GM12878 (cell line): Measurements from ENCODE around the gene PKMYT1. TPM values are rescaled to one million over a fixed set of nuclear protein-coding genes. Genes with fewer than 3 reads are reported as not detected.

Source experiments
- ATAC-seq: fragments of 200-7000 bp; cut with Tn5 transposase; 3 replicates; pipeline ENCODE4 v1.9.1; 2020; ENCODE audit warnings: mild to moderate bottlenecking, moderate library complexity
- BruUV-seq: library from RNA; stranded (reverse); fragments of 400-500 nt; replicated peaks from 2 replicates; lab custom pipeline; 2021; lab: Mats Ljungman, UMichigan
- CTCF ChIA-PET: fragments of 300-600 bp; sonication (Branson Sonifier 250); formaldehyde crosslinking; extraction: SDS; loops from one replicate; lab custom pipeline; 2021; ENCODE audit warnings: inconsistent platforms; lab: Yijun Ruan, JAX
- POLR2A ChIA-PET: fragments of 350-600 bp; formaldehyde crosslinking; extraction: SDS; loops from one replicate; lab custom pipeline; 2021; ENCODE audit warnings: inconsistent platforms; lab: Charles Lee
- RAD21 ChIA-PET: fragments of 300-600 bp; sonication (Branson Sonifier 250); formaldehyde crosslinking; loops from one replicate; lab custom pipeline; 2023; ENCODE audit warnings: antibody characterized with exemption; ENCODE audit not compliant: unreplicated experiment; lab: Charles Lee
- SMC1A ChIA-PET: fragments of 300-600 bp; sonication (Branson Sonifier 250); formaldehyde crosslinking; loops from one replicate; lab custom pipeline; 2023; ENCODE audit not compliant: unreplicated experiment, uncharacterized antibody; lab: Charles Lee
- DNase-seq: peaks from one replicate; pipeline ENCODE4 v3.0.0-alpha.2; 2011; ENCODE audit warnings: low read depth, low spot score
- FAIRE-seq: peaks from 3 replicates; lab custom pipeline; 2011; peaks lifted over from hg19 to GRCh38; lab: Jason Lieb, UNC
- H2AFZ ChIP-seq: 2 replicates; pipeline ENCODE4 v1.6.0; 2011; ENCODE audit warnings: low read depth, low read length, control low read depth; ENCODE audit not compliant: control insufficient read depth
- H3K27ac ChIP-seq: 2 replicates; pipeline ENCODE4 v1.5.1; 2011; ENCODE audit warnings: control low read depth; ENCODE audit not compliant: control insufficient read depth, insufficient read depth
- H3K27me3 ChIP-seq, 2 experiments: replicated peaks in 1 of 2; 2 replicates each; pipeline versions ENCODE4 v1.6.0 to v1.6.1; 2011; ENCODE audit warnings: low read length in 1 of 2; ENCODE audit not compliant: control insufficient read depth in 2 of 2, insufficient read depth in 2 of 2
- H3K36me3 ChIP-seq, 2 experiments: 2 replicates each; pipeline ENCODE4 v1.5.1; 2011; ENCODE audit warnings: low read length in 1 of 2; ENCODE audit not compliant: control insufficient read depth in 2 of 2, insufficient read depth in 2 of 2
- H3K4me1 ChIP-seq: 2 replicates; pipeline ENCODE4 v1.6.1; 2011; ENCODE audit warnings: mild to moderate bottlenecking, low read length, moderate library complexity, mixed read lengths; ENCODE audit not compliant: control insufficient read depth, insufficient read depth
- H3K4me2 ChIP-seq: 2 replicates; pipeline ENCODE4 v1.6.0; 2011; ENCODE audit warnings: control low read depth; ENCODE audit not compliant: control insufficient read depth, insufficient read depth
- H3K4me3 ChIP-seq: fragments of 200-600 bp; sonication (generic); 2 replicates; pipeline ENCODE4 v1.5.1; 2016
- H3K79me2 ChIP-seq: 2 replicates; pipeline ENCODE4 v1.6.0; 2011; ENCODE audit warnings: low read length; ENCODE audit not compliant: control insufficient read depth, insufficient read depth
- H3K9ac ChIP-seq: 2 replicates; pipeline ENCODE4 v1.8.0; 2011; ENCODE audit warnings: low read length, control low read depth, mixed read lengths; ENCODE audit not compliant: control insufficient read depth, insufficient read depth
- H3K9me3 ChIP-seq: replicated peaks from 3 replicates; pipeline ENCODE4 v1.5.1; 2011; ENCODE audit warnings: mild to moderate bottlenecking, low read length; ENCODE audit not compliant: control insufficient read depth, insufficient read depth
- H4K20me1 ChIP-seq: 2 replicates; pipeline ENCODE4 v1.6.0; 2011; ENCODE audit not compliant: control insufficient read depth, insufficient read depth
- CBFB ChIP-seq: IDR thresholded peaks from 2 replicates; pipeline ENCODE4 v1.6.1; 2016; ENCODE audit warnings: antibody characterized with exemption, low read depth
- IRF4 ChIP-seq: IDR thresholded peaks from 2 replicates; pipeline ENCODE4 v1.6.1; 2011; ENCODE audit warnings: low read depth, low read length
- MTA2 ChIP-seq: fragments of 450-650 bp; IDR thresholded peaks from 2 replicates; pipeline ENCODE4 v1.6.1; 2016; ENCODE audit warnings: low read depth, mild to moderate bottlenecking, moderate library complexity
- RUNX3 ChIP-seq: IDR thresholded peaks from 2 replicates; pipeline ENCODE4 v1.6.1; 2012; ENCODE audit warnings: low read length, inconsistent platforms
- SIN3A ChIP-seq: IDR thresholded peaks from 2 replicates; pipeline ENCODE4 v1.6.1; 2012; ENCODE audit warnings: low read depth, low read length, improper control_type of control experiment
- SMC3 ChIP-seq: IDR thresholded peaks from 2 replicates; pipeline ENCODE4 v1.6.1; 2011; ENCODE audit warnings: low read length, improper control_type of control experiment, borderline replicate concordance
- SUZ12 ChIP-seq: fragments of 200-600 bp; sonication (generic); IDR thresholded peaks from one replicate; pipeline ENCODE4 v1.6.1; 2018; ENCODE audit warnings: antibody characterized with exemption, mild to moderate bottlenecking; ENCODE audit not compliant: unreplicated experiment
- ZNF217 ChIP-seq: fragments of 450-650 bp; IDR thresholded peaks from 2 replicates; pipeline ENCODE4 v1.6.1; 2017; ENCODE audit warnings: antibody characterized with exemption, mild to moderate bottlenecking
- ZNF24 ChIP-seq: fragments of 450-650 bp; IDR thresholded peaks from 2 replicates; pipeline ENCODE4 v1.6.1; 2017; ENCODE audit warnings: antibody characterized with exemption, mild to moderate bottlenecking
- ZNF622 ChIP-seq: fragments of 450-650 bp; IDR thresholded peaks from 2 replicates; pipeline ENCODE4 v1.6.1; 2017; ENCODE audit warnings: mild to moderate bottlenecking, inconsistent platforms
- ZSCAN29 ChIP-seq: fragments of 450-650 bp; IDR thresholded peaks from 2 replicates; pipeline ENCODE4 v1.6.1; 2017; ENCODE audit warnings: mild to moderate bottlenecking, moderate library complexity
- WGBS: methylation state at CpG from one replicate; pipeline ENCODE4 v1.1.6; 2016; ENCODE audit warnings: low lambda C conversion rate; ENCODE audit not compliant: insufficient replicate concordance, insufficient coverage; ENCODE audit errors: missing lambda C conversion rate; 5-methylcytosine and 5-hydroxymethylcytosine counted together
- in situ Hi-C: fragments of 300-500 bp; cut with MboI; formaldehyde crosslinking; loops from 9 replicates; pipeline ENCODE4 v1.14.3; 2018; ENCODE audit warnings: mixed read lengths
- intact Hi-C: fragments of 100-400 bp; cut with micrococcal nuclease; formaldehyde crosslinking; loops from one replicate; pipeline ENCODE4 v1.14.2; 2022; ENCODE audit not compliant: unreplicated experiment
- polyA plus RNA-seq, 11 experiments: library from polyadenylated mRNA; depleted of rRNA in 4 of 11; unstranded in 6 of 11; stranded (reverse) in 5 of 11; fragments of >200 nt; fragmentation: Nextera tagmentation in 4 of 11; fragmentation: Illumina TruSeq in 1 of 11; extraction: Ambion mirVana in 4 of 11; extraction: Trizol in 1 of 11; gene quantifications; 1 replicate in 1 of 11; 2 replicates in 10 of 11; pipeline versions ENCODE4 v1.2.1 to v1.2.3, GENCODE V29; 2011 to 2016; ENCODE audit warnings: inconsistent platforms in 2 of 11, missing spikeins in 2 of 11, low read depth in 1 of 11
- total RNA-seq, 4 experiments: library from RNA; depleted of rRNA in 3 of 4; stranded (reverse); fragments of >200 nt in 3 of 4; fragmentation: Illumina TruSeq in 1 of 4; extraction: Trizol in 1 of 4; gene quantifications; 2 replicates each; pipeline versions ENCODE4 v1.2.1 to v1.2.3, GENCODE V29; 2013 to 2021
- TF ChIP-seq, protein P1 (sequence below): fragments of 450-650 bp; IDR thresholded peaks from 2 replicates; pipeline ENCODE4 v1.6.1; 2018; ENCODE audit warnings: borderline replicate concordance, mild to moderate bottlenecking; ENCODE audit not compliant: partially characterized antibody
- TF ChIP-seq, protein P2 (sequence below): fragments of 450-650 bp; IDR thresholded peaks from 2 replicates; pipeline ENCODE4 v1.6.1; 2017; ENCODE audit warnings: mild to moderate bottlenecking, low read depth, inconsistent platforms; ENCODE audit not compliant: poor library complexity, severe bottlenecking
- TF ChIP-seq, protein P3 (sequence below): IDR thresholded peaks from 2 replicates; pipeline ENCODE4 v1.6.1; 2011; ENCODE audit warnings: mild to moderate bottlenecking, low read depth, low read length, moderate library complexity; ENCODE audit not compliant: insufficient replicate concordance

PKMYT1 gene
- total and polyA plus RNA-seq, 10 of the 15 experiments (the other 5 are each of a cell fraction or from before 2014, with no cell fraction given), result 4.6 to 101 (median 29.9) TPM

DNA sequence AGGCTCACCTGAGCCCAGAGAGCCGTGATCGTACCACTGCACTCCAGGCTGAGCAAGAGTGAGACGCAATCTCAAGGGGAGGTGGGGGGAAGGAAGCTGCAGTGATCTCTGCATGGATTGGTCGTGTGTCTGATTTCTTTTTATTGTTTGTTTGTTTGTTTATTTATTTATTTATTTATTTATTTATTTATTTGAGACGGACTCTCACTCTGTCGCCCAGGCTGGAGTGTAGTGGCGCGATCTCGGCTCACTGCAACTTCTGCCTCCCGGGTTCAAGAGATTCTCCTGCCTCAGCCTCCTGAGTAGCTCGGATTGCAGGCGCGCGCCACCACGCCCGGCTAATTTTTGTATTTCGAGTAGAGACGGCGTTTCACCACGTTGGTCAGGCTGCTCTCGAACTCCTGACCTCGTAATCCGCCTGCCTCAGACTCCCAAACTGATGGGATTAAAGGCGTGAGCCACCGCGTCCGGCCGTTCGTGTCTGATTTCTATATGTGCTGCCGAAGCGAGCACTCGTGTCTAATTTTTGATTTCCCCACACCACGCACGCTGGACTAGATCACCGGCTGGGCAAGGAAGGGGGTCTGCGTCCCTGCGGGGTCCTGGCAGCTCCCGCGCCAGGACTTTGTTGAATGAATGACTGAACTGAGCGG is 39.5 kb upstream of the PKMYT1 start:
- Histone ChIP-seq H3K27me3 (no peaks in the 10 kb centered on the region), H3K79me2 (no peaks in the 10 kb centered on the region), H3K36me3 (no peaks in the 10 kb centered on the region; a peak in 1 of 4 replicates), H2AFZ (peak overlapping the region; percentile 87), H3K4me2 (peak overlapping the region; percentile 83), H3K9ac (no peak overlapping the region), H3K9me3 (no peaks in the 10 kb centered on the region), H3K4me3 (peak overlapping the region; percentile 70), H3K4me1 (peaks cover 25% of the 10 kb centered on the region), H4K20me1 (no peaks in the 10 kb centered on the region), H3K27ac (no peak overlapping the region)
- in situ Hi-C loops, result no loop called here
- TF ChIP-seq, protein P1, sequence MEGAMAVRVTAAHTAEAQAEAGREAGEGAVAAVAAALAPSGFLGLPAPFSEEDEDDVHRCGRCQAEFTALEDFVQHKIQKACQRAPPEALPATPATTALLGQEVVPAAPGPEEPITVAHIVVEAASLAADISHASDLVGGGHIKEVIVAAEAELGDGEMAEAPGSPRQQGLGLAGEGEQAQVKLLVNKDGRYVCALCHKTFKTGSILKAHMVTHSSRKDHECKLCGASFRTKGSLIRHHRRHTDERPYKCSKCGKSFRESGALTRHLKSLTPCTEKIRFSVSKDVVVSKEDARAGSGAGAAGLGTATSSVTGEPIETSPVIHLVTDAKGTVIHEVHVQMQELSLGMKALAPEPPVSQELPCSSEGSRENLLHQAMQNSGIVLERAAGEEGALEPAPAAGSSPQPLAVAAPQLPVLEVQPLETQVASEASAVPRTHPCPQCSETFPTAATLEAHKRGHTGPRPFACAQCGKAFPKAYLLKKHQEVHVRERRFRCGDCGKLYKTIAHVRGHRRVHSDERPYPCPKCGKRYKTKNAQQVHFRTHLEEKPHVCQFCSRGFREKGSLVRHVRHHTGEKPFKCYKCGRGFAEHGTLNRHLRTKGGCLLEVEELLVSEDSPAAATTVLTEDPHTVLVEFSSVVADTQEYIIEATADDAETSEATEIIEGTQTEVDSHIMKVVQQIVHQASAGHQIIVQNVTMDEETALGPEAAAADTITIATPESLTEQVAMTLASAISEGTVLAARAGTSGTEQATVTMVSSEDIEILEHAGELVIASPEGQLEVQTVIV, result no peak
- no peak for TF ChIP-seq SUZ12
- TF ChIP-seq MTA2, result no peak
- no peak for TF ChIP-seq CBFB
- TF ChIP-seq RUNX3, result no peak
- TF ChIP-seq ZSCAN29, result no peak
- TF ChIP-seq SIN3A, result 0 out of 2 replicates have a peak, but pooled peaks have one; percentile 31
- TF ChIP-seq, protein P2, sequence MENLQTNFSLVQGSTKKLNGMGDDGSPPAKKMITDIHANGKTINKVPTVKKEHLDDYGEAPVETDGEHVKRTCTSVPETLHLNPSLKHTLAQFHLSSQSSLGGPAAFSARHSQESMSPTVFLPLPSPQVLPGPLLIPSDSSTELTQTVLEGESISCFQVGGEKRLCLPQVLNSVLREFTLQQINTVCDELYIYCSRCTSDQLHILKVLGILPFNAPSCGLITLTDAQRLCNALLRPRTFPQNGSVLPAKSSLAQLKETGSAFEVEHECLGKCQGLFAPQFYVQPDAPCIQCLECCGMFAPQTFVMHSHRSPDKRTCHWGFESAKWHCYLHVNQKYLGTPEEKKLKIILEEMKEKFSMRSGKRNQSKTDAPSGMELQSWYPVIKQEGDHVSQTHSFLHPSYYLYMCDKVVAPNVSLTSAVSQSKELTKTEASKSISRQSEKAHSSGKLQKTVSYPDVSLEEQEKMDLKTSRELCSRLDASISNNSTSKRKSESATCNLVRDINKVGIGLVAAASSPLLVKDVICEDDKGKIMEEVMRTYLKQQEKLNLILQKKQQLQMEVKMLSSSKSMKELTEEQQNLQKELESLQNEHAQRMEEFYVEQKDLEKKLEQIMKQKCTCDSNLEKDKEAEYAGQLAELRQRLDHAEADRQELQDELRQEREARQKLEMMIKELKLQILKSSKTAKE, result no peak
- TF ChIP-seq, protein P3, sequence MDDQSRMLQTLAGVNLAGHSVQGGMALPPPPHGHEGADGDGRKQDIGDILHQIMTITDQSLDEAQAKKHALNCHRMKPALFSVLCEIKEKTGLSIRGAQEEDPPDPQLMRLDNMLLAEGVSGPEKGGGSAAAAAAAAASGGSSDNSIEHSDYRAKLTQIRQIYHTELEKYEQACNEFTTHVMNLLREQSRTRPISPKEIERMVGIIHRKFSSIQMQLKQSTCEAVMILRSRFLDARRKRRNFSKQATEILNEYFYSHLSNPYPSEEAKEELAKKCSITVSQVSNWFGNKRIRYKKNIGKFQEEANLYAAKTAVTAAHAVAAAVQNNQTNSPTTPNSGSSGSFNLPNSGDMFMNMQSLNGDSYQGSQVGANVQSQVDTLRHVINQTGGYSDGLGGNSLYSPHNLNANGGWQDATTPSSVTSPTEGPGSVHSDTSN, result no peak
- TF ChIP-seq IRF4, result no peak
- TF ChIP-seq ZNF622, result no peak
- no peak for TF ChIP-seq SMC3
- peak; percentile 86 for TF ChIP-seq ZNF24
- no peak for TF ChIP-seq ZNF217
- ChIA-PET RAD21 (interaction anchor here (1.1 to 2.2 kb wide), 7 partner anchors 8 to 39 kb away, joined by 3 to 21 read pairs (median 5); no protein-coding TSS in a partner anchor), CTCF (interaction anchor here (0.9 to 18.2 kb wide), 5 partner anchors 8 to 112 kb away, joined by 3 to 421 read pairs (median 4); no protein-coding TSS in a partner anchor), SMC1A (no interaction called here), POLR2A (interaction anchor here (0.7 to 1.5 kb wide), 4 partner anchors 10 to 137 kb away, joined by 3 to 5 read pairs (median 4); partner anchors contain the start of gene FLYWCH2)
- 28% methylated on average over 39 of the region's 40 CpGs for WGBS
- intact Hi-C loops, result no loop called here
- FAIRE-seq, result no peak
- no peak for ATAC-seq
- BruUV-seq, result no TSS peak
- no peak for DNase-seq
